CD14-positive monocyte (primary cell): ENCODE data around the gene SPRED2. TPM values are rescaled to one million over a fixed set of nuclear protein-coding genes. Genes with fewer than 3 reads are reported as not detected.

ENCODE experiments used
- DNase-seq, 3 donors: peaks; one replicate each; pipeline ENCODE4 v3.0.0-alpha.2; 2011 to 2022
- H2AFZ ChIP-seq: 2 replicates; pipeline ENCODE4 v1.6.0; 2012; ENCODE audit warnings: mild to moderate bottlenecking, low read depth, low read length, inconsistent platforms; ENCODE audit not compliant: insufficient read depth, poor library complexity, severe bottlenecking
- H3K27ac ChIP-seq, 2 donors: 1 replicate in 1 of 2; 2 replicates in 1 of 2; pipeline ENCODE4 v1.5.1; 2012 to 2013; ENCODE audit warnings: low read length in 2 of 2, control low read depth in 1 of 2, inconsistent platforms in 1 of 2, low read depth in 1 of 2, mild to moderate bottlenecking in 1 of 2
- H3K27me3 ChIP-seq, 2 donors: one replicate each; pipeline versions ENCODE4 v1.6.0 to v1.6.1; 2011 to 2013; ENCODE audit warnings: low read length in 2 of 2; ENCODE audit not compliant: control insufficient read depth in 2 of 2, insufficient read depth in 2 of 2
- H3K36me3 ChIP-seq, 2 donors: replicated peaks in 1 of 2; 1 replicate in 1 of 2; 2 replicates in 1 of 2; pipeline versions ENCODE4 v1.5.1 to v1.6.1; 2012 to 2013; ENCODE audit warnings: low read length in 2 of 2, control low read depth in 1 of 2, inconsistent platforms in 1 of 2, mild to moderate bottlenecking in 1 of 2; ENCODE audit not compliant: insufficient read depth in 2 of 2, control insufficient read depth in 1 of 2
- H3K4me1 ChIP-seq, 2 donors: 1 replicate in 1 of 2; 2 replicates in 1 of 2; pipeline versions ENCODE4 v1.5.1 to v1.6.1; 2012 to 2013; ENCODE audit warnings: low read length in 2 of 2, control low read depth in 1 of 2, inconsistent platforms in 1 of 2, mild to moderate bottlenecking in 1 of 2, moderate library complexity in 1 of 2; ENCODE audit not compliant: insufficient read depth in 2 of 2, control insufficient read depth in 1 of 2
- H3K4me2 ChIP-seq: replicated peaks from 2 replicates; pipeline ENCODE3; 2012; ENCODE audit warnings: low read length, moderate library complexity, mild to moderate bottlenecking; ENCODE audit not compliant: poor library complexity, severe bottlenecking; ENCODE audit errors: extremely low read depth
- H3K4me3 ChIP-seq, 3 experiments: fragments of 200-600 bp in 1 of 3; sonication (generic) in 1 of 3; replicated peaks in 1 of 3; 1 replicate in 2 of 3; 2 replicates in 1 of 3; pipeline ENCODE4 v1.5.1; 2011 to 2013; ENCODE audit warnings: low read length in 3 of 3, mild to moderate bottlenecking in 3 of 3, control low read depth in 2 of 3, low read depth in 2 of 3, inconsistent platforms in 1 of 3, moderate library complexity in 1 of 3
- H3K79me2 ChIP-seq: 2 replicates; pipeline ENCODE4 v1.6.0; 2012; ENCODE audit warnings: mild to moderate bottlenecking, control low read depth, inconsistent platforms, low read length, moderate library complexity; ENCODE audit not compliant: insufficient read depth
- H3K9ac ChIP-seq: 2 replicates; pipeline ENCODE4 v1.6.0; 2017; ENCODE audit warnings: low read length, mild to moderate bottlenecking; ENCODE audit not compliant: insufficient read depth, poor library complexity, severe bottlenecking
- H3K9me3 ChIP-seq, 2 donors: replicated peaks in 1 of 2; 1 replicate in 1 of 2; 2 replicates in 1 of 2; pipeline versions ENCODE4 v1.5.1 to v1.6.1; 2012 to 2013; ENCODE audit warnings: low read length in 2 of 2, control low read depth in 1 of 2; ENCODE audit not compliant: control insufficient read depth in 1 of 2, insufficient read depth in 1 of 2
- H4K20me1 ChIP-seq: 2 replicates; pipeline ENCODE4 v1.6.0; 2012; ENCODE audit warnings: mild to moderate bottlenecking, low read length, control low read depth, moderate library complexity; ENCODE audit not compliant: insufficient read depth
- H3K27ac Mint-ChIP-seq, 7 donors: one replicate each; pipeline ENCODE4 v1.8.0; 2020; ENCODE audit warnings: mild to moderate bottlenecking in 7 of 7, mixed read lengths in 7 of 7, moderate library complexity in 6 of 7, inconsistent platforms in 2 of 7
- H3K27me3 Mint-ChIP-seq, 3 donors: one replicate each; pipeline ENCODE4 v1.8.0; 2021 to 2022; ENCODE audit warnings: low read depth in 3 of 3, mild to moderate bottlenecking in 3 of 3, mixed read lengths in 3 of 3, moderate library complexity in 3 of 3, inconsistent platforms in 1 of 3
- H3K36me3 Mint-ChIP-seq, 2 donors: one replicate each; pipeline ENCODE4 v1.8.0; 2020; ENCODE audit warnings: mixed read lengths in 2 of 2, inconsistent platforms in 1 of 2, mild to moderate bottlenecking in 1 of 2
- H3K4me1 Mint-ChIP-seq: one replicate; pipeline ENCODE4 v1.8.0; 2020; ENCODE audit warnings: mild to moderate bottlenecking, mixed read lengths
- H3K4me3 Mint-ChIP-seq, 2 donors: one replicate each; pipeline ENCODE4 v1.8.0; 2020; ENCODE audit warnings: mild to moderate bottlenecking in 2 of 2, mixed read lengths in 2 of 2, moderate library complexity in 1 of 2
- H3K9me3 Mint-ChIP-seq, 7 donors: one replicate each; pipeline ENCODE4 v1.8.0; 2020 to 2022; ENCODE audit warnings: mixed read lengths in 7 of 7, mild to moderate bottlenecking in 6 of 7, moderate library complexity in 6 of 7, inconsistent platforms in 2 of 7
- WGBS: methylation state at CpG from one replicate; pipeline ENCODE4 v1.1.5; 2013; ENCODE audit warnings: missing lambda C conversion rate; ENCODE audit not compliant: insufficient coverage; 5-methylcytosine and 5-hydroxymethylcytosine counted together
- intact Hi-C, 2 donors: fragments of 100-400 bp; cut with micrococcal nuclease; formaldehyde crosslinking; loops; one replicate each; pipeline versions ENCODE4 v1.15.0 to v1.15.1; 2023
- polyA plus RNA-seq, 3 donors: library from polyadenylated mRNA; depleted of rRNA in 1 of 3; unstranded in 2 of 3; stranded (reverse) in 1 of 3; fragments of 300-500 nt in 2 of 3; fragments of >200 nt in 1 of 3; fragmentation: Illumina TruSeq in 2 of 3; gene quantifications; 1 replicate in 2 of 3; 2 replicates in 1 of 3; pipeline ENCODE4 v1.2.3, GENCODE V29; 2012 to 2021
- TF ChIP-seq, protein P1 (sequence below): fragments of 200-600 bp; IDR thresholded peaks from one replicate; pipeline ENCODE4 v1.8.0; 2022; ENCODE audit warnings: antibody characterized with exemption, mild to moderate bottlenecking

SPRED2 gene
- polyA plus RNA-seq, 3 donors: 0.20 to 2.0 (median 0.33) TPM

DNA sequence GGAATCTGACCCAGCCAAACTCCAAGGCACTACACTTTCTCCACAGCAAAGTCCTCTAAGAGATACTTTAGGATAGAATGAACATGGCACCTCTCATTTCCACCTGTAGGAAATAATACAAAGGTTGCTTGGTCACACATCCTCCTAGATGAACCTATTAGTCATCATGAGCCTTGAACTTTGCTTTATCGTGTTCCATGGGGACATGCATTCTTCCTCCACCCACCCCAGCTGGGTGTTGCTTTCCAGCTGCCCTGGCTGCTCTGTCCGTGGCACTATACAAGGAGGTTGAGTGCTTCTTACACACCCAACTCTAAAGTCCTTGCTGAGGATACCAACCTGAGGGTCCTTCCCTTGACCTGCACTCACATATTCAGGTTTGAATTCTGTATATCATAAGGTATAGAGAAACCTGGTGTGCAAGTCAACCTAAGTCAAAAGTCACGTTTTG, 52.7 kb downstream of the SPRED2 start:
- no peaks in the 10 kb centered on the region for H3K9me3 Mint-ChIP-seq
- Histone ChIP-seq H3K9me3 (no peaks in the 10 kb centered on the region), H3K36me3 (no peaks in the 10 kb centered on the region), H3K4me3 (no peak overlapping the region), H4K20me1 (no peaks in the 10 kb centered on the region), H3K27ac (no peak overlapping the region), H3K4me1 (peaks cover 52 to 54% of the 10 kb centered on the region in 2 donors), H3K4me2 (no peak overlapping the region), H3K27me3 (no peaks in the 10 kb centered on the region), H3K79me2 (no peaks in the 10 kb centered on the region), H3K9ac (no peak overlapping the region), H2AFZ (no peak overlapping the region)
- no peak overlapping the region for H3K27ac Mint-ChIP-seq
- 83% methylated on average over 1 of the region's 3 CpGs for WGBS
- peaks cover 0 to 6% (median 0%) of the 10 kb centered on the region in 3 donors for H3K27me3 Mint-ChIP-seq
- no peak for DNase-seq
- intact Hi-C loops: loop anchor here in 1 of 2 donors (5.0 kb wide), 1 partner anchor 38 kb away; no protein-coding TSS in a partner anchor
- H3K36me3 Mint-ChIP-seq: no peaks in the 10 kb centered on the region
- TF ChIP-seq, protein P1, sequence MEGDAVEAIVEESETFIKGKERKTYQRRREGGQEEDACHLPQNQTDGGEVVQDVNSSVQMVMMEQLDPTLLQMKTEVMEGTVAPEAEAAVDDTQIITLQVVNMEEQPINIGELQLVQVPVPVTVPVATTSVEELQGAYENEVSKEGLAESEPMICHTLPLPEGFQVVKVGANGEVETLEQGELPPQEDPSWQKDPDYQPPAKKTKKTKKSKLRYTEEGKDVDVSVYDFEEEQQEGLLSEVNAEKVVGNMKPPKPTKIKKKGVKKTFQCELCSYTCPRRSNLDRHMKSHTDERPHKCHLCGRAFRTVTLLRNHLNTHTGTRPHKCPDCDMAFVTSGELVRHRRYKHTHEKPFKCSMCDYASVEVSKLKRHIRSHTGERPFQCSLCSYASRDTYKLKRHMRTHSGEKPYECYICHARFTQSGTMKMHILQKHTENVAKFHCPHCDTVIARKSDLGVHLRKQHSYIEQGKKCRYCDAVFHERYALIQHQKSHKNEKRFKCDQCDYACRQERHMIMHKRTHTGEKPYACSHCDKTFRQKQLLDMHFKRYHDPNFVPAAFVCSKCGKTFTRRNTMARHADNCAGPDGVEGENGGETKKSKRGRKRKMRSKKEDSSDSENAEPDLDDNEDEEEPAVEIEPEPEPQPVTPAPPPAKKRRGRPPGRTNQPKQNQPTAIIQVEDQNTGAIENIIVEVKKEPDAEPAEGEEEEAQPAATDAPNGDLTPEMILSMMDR: no peak
- H3K4me1 Mint-ChIP-seq: peaks cover 59% of the 10 kb centered on the region
- H3K4me3 Mint-ChIP-seq: no peak overlapping the region

DNA sequence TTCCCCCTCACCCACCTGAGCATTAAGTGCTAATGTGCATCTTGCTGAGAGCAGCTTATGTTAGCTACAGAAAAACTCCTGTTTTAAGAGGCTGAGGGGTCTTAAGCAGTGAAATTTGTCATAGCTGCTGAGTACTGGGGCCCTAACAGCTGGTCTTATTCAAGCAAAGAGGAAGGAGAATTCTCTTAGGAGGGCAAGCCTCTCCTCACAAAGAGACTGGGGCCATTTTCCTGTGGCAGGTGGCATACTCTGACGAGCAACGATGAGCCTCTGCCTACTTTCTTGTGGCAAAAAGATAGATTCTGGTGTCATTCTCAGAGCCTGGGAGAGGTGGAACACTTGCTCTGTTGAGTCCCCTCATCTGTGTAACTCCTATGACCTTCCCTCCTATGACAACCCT, 53.2 kb downstream of the SPRED2 start:
- intact Hi-C loops: no loop called here
- Mint-ChIP-seq H3K9me3 (no peaks in the 10 kb centered on the region), H3K27ac (no peak overlapping the region), H3K36me3 (no peaks in the 10 kb centered on the region), H3K27me3 (peaks cover 0 to 6% (median 0%) of the 10 kb centered on the region in 3 donors), H3K4me1 (peaks cover 55% of the 10 kb centered on the region), H3K4me3 (no peak overlapping the region)
- H3K27ac ChIP-seq: no peak overlapping the region
- H3K9me3 ChIP-seq: no peaks in the 10 kb centered on the region
- H3K79me2 ChIP-seq: no peaks in the 10 kb centered on the region
- H3K36me3 ChIP-seq: no peaks in the 10 kb centered on the region
- peaks cover 47 to 49% of the 10 kb centered on the region in 2 donors for H3K4me1 ChIP-seq
- WGBS: no CpG with 5 or more reads among the region's 2 CpGs
- no peak overlapping the region for H3K9ac ChIP-seq
- TF ChIP-seq, protein P1: no peak
- no peak for DNase-seq
- no peak overlapping the region for H3K4me3 ChIP-seq
- H2AFZ ChIP-seq: no peak overlapping the region
- no peaks in the 10 kb centered on the region for H3K27me3 ChIP-seq
- no peaks in the 10 kb centered on the region for H4K20me1 ChIP-seq
- H3K4me2 ChIP-seq: no peak overlapping the region
